ENCODE results near the gene GALNT7.

GALNT7 gene

GRCh38 chr4:173237762-173238161, 69.2 kb downstream of the GALNT7 start:
- no peak for DNase-seq (ENCODE audit: low spot score)

DNA sequence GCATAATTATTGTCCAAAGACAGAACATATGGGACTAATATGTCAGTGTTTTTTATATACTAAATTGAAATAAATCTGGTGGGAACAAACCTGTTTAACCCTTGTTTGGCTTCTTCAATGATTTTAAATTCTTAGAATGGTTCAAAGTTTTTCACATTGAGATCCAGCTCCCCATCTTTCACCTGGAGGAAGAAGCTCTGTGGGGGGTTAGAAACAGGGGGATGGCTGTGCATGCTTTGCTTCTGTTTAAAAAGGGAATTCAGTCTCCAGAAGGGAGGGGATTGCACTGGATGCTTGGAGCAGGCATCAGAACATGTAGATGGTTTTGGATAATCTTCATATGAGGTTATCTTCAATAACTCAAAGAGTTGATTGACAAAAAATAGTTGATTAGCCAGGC, 72.1 kb downstream of the GALNT7 start:
- DNase-seq (ENCODE audit: low spot score) = no peak

DNA sequence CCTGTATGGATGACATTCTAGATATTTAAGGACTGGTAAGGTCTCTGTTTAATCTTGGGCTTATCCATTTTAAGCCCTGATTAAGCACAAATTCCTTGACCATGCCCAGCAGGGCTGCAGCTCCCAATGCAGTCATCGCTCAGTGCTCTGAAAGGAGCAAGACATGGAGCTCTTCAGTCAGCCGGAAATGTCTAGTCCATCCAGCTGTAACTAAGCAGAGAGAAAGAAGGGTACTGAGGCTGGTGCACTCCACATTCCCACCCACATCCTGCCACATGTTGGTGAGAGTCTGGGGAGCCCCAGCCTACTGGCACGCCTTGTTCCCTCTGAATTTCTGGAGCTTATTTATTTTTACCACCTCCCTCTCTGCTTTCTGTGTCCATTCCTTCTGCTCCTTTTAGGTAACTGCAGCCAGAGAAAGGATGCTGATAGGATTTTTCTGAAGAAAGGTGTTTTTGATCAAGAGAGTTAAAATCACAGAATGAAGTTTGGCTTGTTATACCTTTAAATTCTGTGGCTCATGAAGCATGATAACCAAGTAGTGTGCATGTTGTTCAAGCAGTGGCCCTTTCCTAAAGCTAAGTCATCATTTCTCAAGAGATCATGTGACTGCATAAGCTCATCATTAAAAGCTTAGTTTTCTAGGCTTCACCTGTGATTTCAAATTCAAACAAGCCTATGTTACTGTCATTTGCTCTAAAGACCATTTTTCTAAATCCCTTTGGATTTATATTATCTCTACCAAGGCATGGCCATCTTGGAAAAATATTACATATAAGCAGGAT, 74.0 kb downstream of the GALNT7 start:
- no peak for DNase-seq (ENCODE audit: low spot score)

DNA sequence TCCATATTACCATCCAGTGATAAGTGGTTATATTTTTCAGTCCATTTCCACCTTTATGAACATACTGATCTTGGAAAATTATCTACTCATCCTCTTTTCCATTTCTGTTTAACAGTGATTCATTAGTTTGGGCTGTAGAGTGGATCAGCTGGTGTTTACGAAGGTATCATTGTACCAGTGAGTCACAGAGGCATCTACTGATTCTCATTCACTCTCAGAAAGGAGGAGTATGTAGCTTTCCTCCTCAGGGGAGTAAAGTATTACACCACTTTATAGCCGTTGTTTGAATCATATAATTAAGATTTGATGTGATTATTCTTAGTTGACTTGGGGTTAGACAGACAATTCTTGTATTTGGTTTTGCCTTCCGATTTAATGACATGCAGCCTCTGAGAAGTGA, 74.7 kb downstream of the GALNT7 start:
- DNase-seq (ENCODE audit: low spot score) = no peak

DNA sequence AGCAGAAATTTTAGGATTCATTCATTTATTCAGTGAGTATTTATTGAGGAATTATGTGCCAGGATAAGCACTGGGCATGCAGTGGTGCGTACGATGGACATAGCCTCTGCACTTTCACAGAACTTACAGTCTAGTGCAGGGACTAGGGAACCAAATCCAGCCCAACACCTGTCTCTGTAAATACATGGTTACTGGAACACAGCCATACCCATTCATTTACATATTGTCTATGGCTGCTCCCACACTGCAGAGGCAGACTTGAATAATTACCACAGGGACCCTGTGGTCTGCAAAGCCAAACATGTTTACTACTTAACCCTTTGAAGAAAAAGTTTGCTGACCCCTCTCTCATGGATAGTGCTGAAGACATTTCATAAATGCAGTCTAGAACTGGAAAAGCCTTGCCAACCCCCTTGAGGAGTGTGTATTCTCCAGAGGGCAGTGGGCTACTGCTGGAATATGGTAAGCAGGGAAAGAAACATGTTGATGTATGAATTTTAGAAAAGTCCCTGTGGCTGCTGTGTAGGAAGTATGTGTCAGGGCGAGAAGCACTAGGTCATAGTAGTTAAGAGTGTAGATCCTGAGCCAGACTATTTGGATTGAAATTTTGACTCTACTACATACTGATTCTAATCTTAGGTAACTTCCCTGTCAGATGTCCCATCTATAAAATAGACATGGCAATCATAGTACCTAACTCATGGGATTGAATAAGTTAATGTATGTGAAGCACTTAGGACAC, 75.5 kb downstream of the GALNT7 start:
- no peak for DNase-seq (ENCODE audit: low spot score)

DNA sequence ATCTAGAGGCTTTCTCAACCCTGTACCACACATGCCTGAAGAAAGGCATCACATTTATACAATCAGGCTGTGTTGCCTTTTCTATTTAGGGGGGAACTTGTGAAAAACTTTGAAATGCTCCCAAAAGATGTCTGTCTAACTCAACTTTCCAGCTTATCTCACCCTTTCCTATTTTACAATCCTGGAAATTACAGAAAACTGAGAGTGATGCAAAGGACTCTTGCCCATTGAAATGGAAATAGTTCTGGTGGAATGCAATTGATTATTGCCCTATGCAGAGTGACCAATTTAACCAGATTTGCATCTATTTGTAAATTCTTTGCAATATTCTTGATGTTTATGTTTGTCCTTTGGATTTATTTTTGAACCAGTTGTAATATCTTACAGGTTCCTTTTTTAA, 77.3 kb downstream of the GALNT7 start:
- no peak for DNase-seq (ENCODE audit: low spot score)

DNA sequence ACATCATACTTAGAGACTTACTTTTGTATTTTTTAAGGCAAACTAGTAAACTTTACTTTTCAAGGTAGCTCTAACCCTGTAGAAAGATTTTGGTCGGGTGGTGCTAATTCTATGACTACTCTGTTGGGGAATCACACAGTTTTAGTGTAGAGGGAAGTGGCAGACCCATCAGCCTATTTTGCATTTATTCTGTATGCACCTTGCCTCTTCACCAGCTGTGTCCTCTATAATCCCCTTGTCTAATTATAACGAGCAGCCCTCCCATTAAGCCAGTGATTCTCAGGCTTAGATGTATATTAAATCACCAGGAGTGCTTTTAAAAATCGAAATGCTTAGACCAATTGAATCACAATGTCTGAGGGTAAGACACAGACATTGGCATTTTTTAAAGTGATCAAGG, 78.1 kb downstream of the GALNT7 start:
- DNase-seq (ENCODE audit: low spot score) = no peak

DNA sequence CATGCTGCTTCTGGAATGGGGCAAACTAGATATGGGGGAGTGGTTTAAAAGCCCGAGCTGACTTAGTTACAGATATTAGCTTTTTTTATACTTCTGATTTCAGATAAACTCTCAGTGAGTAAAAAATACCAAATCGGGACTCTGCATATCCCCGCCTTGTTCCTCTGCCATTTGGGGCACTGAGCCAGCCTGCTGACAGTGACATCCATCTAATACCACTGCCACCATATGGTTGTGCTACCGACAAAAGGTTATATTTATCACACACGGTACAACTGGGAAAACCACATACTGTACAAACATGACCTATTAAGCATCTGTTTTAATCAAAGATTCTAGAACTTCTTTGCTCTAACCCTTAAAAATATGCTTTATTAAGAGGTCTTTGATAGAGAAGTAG, 78.7 kb downstream of the GALNT7 start:
- DNase-seq (ENCODE audit: low spot score) = no peak

DNA sequence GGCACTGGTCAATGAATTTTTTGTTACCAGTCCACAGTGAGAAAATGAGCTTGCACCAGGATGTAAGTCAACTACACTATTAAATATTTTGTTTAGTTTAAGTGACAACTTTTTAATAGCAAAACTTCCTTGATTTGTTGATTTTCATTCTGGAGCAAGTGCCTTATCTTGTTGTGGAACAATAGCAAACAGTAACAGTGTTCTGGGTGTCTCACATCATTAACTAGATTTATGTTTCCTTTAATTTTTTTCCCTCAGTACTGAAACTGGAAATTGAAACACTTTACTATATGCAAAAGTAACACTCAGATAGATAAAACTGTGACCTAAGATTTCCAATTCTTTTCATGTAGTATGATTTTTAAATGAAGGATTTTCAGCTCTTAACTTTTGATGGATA, 80.1 kb downstream of the GALNT7 start:
- no peak for DNase-seq (ENCODE audit: low spot score)

- DNase-seq (ENCODE audit: low spot score) = no peak
These were observed 83.7 kb downstream of the GALNT7 start for GRCh38 chr4:173252024-173252935.

GRCh38 chr4:173253561-173253960, 85.0 kb downstream of the GALNT7 start:
- no peak for DNase-seq (ENCODE audit: low spot score)

DNA sequence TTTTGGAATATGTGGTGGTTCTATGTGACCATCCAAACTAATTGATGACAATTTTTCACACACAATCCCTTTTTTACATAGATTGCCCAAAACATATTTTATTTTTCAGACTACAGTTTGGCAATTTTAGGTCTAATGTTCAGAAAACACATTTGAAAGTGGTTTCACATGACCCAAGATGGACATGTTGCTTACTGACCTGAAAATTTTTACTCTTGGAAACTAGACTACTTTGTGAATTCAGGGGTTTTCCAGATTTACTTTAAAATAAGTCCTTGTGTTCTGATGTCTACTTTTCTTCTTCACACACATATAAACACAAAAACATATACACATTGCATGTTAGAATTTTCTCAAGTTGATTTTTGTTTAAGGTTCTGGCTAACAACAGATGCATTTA, 86.0 kb downstream of the GALNT7 start:
- DNase-seq (ENCODE audit: low spot score) = no peak

DNA sequence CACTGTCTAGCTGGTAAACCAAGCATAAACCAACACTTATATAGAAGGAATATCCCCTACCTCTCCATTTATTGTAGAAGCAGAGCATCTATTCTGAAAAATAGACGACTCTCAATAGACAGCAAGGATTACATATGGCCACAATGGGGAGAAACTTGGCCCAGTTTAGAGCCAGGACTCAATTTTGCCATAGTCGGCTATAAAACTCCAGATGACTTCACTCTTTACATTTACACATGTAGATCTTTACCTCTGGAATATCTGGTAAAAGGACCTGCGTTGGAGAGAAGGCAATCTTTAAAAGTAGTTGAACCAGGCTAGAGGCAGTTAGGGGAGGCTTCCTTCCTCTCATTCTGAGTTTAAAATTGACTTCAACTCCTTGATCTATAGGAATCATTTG, 88.2 kb downstream of the GALNT7 start:
- DNase-seq (ENCODE audit: low spot score) = no peak

DNA sequence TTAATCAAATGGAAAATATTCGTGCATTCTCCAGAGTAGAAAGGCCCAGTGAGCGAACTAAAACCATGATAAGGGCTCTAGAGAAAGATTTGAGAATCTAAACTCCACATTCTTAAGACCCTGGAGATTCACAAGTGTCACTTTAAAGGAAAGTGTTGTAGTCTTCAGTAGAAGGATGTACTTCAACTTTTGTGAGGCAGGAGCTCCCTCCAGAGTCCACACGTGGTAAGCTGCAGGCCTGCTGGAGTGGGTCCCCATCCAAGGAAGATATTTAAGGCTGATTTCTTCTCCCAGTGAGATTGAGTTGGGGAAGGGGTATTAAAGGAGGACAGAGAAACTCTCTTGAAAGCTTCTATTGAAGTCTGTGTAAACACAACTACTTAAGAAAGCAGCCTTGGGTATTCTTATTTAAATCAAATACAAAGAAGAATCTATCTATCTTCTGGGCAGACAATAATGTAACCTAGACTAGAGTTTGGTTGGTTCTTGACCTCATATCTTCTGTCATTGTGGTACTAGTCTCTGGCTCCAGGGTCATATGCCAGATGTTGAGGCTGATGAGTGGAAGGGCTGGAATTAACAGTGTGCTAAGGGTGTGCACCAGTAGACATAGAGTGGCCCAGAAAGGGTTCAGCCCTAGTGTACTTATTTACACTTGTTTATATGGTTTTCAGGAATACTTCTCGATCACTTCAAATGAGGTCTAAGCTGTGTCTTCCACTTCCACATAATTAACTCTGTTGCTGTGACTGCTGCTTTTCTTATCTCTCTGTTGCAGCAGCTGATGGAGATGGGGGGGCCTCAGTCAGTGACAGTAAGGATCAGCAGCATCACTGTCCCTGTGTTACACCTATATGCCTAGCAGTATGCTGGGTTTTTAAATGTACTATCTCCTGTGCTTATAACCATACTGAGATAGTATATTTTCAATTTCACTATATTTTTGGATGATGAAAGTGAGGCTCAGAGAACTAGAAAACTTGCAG, 89.4 kb downstream of the GALNT7 start:
- DNase-seq (ENCODE audit: low spot score) = no peak

GRCh38 chr4:173258866-173259265, 90.3 kb downstream of the GALNT7 start:
- DNase-seq (ENCODE audit: low spot score) = no peak

DNA sequence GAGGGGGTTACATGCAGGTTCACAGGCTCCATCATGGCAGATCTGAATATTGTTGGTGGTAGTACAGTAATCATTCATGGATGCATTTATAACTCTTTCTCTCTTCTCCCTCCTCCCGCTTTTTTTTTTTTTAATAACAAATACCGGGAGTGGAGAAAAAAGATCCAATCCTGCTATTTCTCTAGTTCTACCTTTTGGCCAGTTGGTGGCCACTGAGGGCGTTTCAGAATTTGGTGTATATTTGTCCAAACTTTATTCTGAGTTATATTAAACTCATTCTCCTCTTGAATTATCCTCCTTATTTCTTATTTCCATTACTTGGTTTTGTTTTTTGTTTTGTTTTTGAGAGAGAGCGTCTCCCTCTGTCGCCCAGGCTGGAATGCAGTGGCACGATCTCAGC, 90.7 kb downstream of the GALNT7 start:
- DNase-seq (ENCODE audit: low spot score) = no peak

GRCh38 chr4:173261052-173261451, 92.4 kb downstream of the GALNT7 start:
- no peak for DNase-seq (ENCODE audit: low spot score)

DNA sequence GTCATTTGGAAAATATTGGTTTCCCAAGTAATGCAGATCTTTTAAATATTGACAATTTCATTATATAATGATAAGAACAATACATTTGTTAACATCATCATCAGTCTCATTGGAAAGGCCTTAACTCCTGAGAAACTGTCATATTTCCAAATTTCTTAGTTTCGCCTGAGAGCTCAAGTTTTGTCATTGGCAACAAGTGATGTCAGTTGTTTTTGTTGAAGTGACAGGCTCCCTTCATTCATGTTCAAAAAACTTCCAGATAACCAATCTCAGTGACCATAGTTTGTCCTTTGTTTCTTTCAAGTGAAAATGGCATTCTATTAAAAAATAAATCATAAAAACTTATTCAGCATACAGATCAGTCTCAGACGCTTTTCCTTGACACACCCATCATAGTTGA, 93.8 kb downstream of the GALNT7 start:
- DNase-seq (ENCODE audit: low spot score) = no peak

GRCh38 chr4:173264245-173264644, 95.6 kb downstream of the GALNT7 start:
- DNase-seq (ENCODE audit: low spot score) = no peak

- DNase-seq (ENCODE audit: low spot score) = no peak
These were observed 96.1 kb downstream of the GALNT7 start for GRCh38 chr4:173264684-173265185.

DNA sequence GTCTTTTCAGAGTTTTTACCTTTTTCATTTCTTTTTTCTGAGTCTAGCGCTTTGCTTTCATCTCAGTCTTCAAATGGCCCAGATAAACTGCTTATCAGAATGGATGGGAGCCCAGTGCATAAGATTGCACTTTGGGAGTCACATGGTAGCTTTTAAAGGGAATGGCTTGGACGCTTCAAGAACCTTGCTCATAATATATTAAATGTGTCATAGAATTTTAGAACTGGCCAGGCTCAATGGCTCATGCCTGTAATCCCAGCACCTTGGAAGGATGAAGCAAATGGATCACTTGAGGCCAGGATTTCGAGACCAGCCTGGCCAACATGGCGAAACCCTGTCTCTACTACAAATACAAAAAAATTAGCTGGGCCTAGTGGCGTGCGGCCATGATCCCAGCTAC, 97.1 kb downstream of the GALNT7 start:
- DNase-seq (ENCODE audit: low spot score) = no peak

All from HuH-7.5 (cell line).